A549 treated with RU486 at 1 μM for 4 hours (cell line): ENCODE data around the gene GLMN. TPM values are rescaled to one million over a fixed set of nuclear protein-coding genes. Genes with fewer than 3 reads are reported as not detected.

Experiments
- total RNA-seq: library from RNA; stranded (reverse); fragments of 200-300 nt; extraction: Qiagen RNA extraction; gene quantifications from 5 replicates; pipeline ENCODE4 v1.2.3, GENCODE V29; 2022; ENCODE audit warnings: low read depth

Gene GLMN
- total RNA-seq, result 1.9 to 8.2 TPM (median 7.2 TPM) in 5 replicates

GRCh38 chr1:92298573-92299476 is at the start of gene GLMN, which contains the start of gene RPAP2:
TSS of gene GLMN (minus strand) at chr1:92298987. CDS start at chr1:92297999, 988 bp downstream.
TSS of gene RPAP2 (plus strand) at chr1:92299059. CDS start at chr1:92299074, 15 bp downstream.

GRCh38 chr1:92217721-92218120 is 81.1 kb downstream of the GLMN start, which contains the start of gene C1orf146:
TSS of gene C1orf146 (plus strand) at chr1:92217915. CDS start at chr1:92231421, 13,506 bp downstream.

Other genes starting within 250 kb of the GLMN start
- not detected in 5 replicates for gene SETSIP, start 223.6 kb downstream of the GLMN start, total RNA-seq
- gene BTBD8, start 218.6 kb downstream of the GLMN start, total RNA-seq, result 0.23 to 0.86 TPM (median 0.55 TPM) in 5 replicates
- gene C1orf146, start 81.1 kb downstream of the GLMN start, total RNA-seq, result not detected in 5 replicates
- 4.9 to 12.0 TPM (median 11.0 TPM) in 5 replicates for gene RPAP2, start 72 bp upstream of the GLMN start, total RNA-seq
- 0.20 to 0.49 TPM (median 0.21 TPM) in 5 replicates for gene GFI1, start 187.9 kb upstream of the GLMN start, total RNA-seq